Measurements from ENCODE around the gene CAPN10.
"Not testable (repeated sequence)": the region's sequence is repeated elsewhere in the genome, so short reads cannot be mapped to it uniquely, and the experiment has no call there.

CAPN10 gene

DNA sequence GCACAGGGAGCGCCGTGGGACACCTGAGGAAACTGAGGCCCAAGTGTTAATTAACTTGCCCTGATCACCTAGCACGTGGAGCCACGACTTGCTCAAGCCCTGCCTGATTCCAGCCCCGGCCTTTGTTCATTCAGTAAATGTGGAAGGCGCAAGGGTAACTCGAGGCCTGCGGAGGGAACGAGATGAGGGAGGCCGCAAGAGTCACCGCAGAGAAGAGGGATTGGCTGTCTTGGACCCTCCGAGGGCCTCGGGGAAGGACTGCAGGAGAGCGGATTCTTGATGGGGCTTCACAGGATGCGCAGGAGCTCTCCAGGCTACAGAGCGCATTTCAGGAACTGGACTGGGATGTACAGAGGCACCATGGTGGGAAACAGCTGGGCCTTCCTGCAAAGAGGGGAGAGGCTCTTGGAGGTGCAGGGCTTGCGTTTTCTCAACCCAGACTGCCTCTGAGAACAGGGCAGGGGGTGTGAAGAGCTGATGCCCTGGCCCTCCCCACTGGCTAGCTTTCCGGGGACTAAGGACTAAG is 28.2 kb upstream of the CAPN10 start:
- Histone ChIP-seq H3K27me3 (replicated peaks in 2 of 5; ENCODE audit: control insufficient read depth in 4 of 5, insufficient read depth in 5 of 5, low read length in 4 of 5) (no peaks in the 10 kb centered on the region), H3K4me3 (ENCODE audit: control insufficient read depth in 1 of 7, extremely low read depth in 1 of 7, insufficient read depth in 4 of 7, low read depth in 2 of 7, low read length in 6 of 7) (peak overlapping the region in 3 of 7 experiments; percentile 21 to 67 (median 61)), H3K4me1 (ENCODE audit: control extremely low read depth in 1 of 4, control insufficient read depth in 4 of 4, insufficient read depth in 4 of 4, low read length in 3 of 4) (peaks cover 5 to 45% (median 33%) of the 10 kb centered on the region in 4 experiments), H3K27ac (ENCODE audit: insufficient read depth in 1 of 2, low read depth in 1 of 2, low read length in 2 of 2, poor library complexity in 1 of 2, severe bottlenecking in 2 of 2) (no peak overlapping the region), H3K36me3 (ENCODE audit: control insufficient read depth in 4 of 4, insufficient read depth in 4 of 4, low read length in 3 of 4) (peaks cover 0 to 29% (median 9%) of the 10 kb centered on the region in 4 experiments), H3K9me3 (ENCODE audit: control extremely low read depth in 1 of 5, control insufficient read depth in 4 of 5, insufficient read depth in 2 of 5, low read depth in 1 of 5, low read length in 4 of 5) (no peaks in the 10 kb centered on the region)
- 87% methylated on average over 18 of the region's 18 CpGs for WGBS (ENCODE audit: insufficient coverage)
- POLR2A ChIA-PET = interaction anchor here (1.0 kb wide), 1 partner anchor 10 kb away, joined by 3 read pairs; the partner anchor contains the start of gene RNPEPL1
- CTCF ChIA-PET = interaction anchor here (1.4 kb wide), 1 partner anchor 28 kb away, joined by 4 read pairs; the partner anchor contains the start of gene CAPN10
- DNase-seq = no peak

DNA sequence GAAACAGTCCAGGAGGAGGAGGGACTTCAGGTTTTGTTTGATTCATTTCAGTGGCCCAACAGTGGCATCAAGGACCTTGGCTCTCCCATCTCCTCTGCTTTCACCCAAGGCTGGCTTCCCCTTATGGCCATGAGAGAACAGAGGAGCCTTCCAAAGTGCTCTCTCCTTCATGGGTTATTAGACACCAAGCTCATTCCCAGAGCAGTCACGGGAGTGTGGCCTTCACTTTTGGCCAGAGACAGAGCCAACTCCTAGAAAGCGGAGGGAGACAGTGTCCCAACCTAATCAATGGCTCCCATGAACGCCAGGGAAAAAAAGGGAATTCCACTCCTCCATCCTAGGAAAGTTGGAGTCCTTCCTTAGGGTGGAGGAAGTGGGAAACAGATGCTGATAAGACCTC is 27.2 kb upstream of the CAPN10 start:
- Histone ChIP-seq H3K9me3 (ENCODE audit: control extremely low read depth in 1 of 5, control insufficient read depth in 4 of 5, insufficient read depth in 2 of 5, low read depth in 1 of 5, low read length in 4 of 5) (no peaks in the 10 kb centered on the region), H3K4me1 (ENCODE audit: control extremely low read depth in 1 of 4, control insufficient read depth in 4 of 4, insufficient read depth in 4 of 4, low read length in 3 of 4) (peaks cover 9 to 54% (median 38%) of the 10 kb centered on the region in 4 experiments), H3K4me3 (ENCODE audit: control insufficient read depth in 1 of 7, extremely low read depth in 1 of 7, insufficient read depth in 4 of 7, low read depth in 2 of 7, low read length in 6 of 7) (peak overlapping the region in 4 of 7 experiments; percentile 64 to 81 (median 75)), H3K27ac (ENCODE audit: insufficient read depth in 1 of 2, low read depth in 1 of 2, low read length in 2 of 2, poor library complexity in 1 of 2, severe bottlenecking in 2 of 2) (no peak overlapping the region), H3K27me3 (replicated peaks in 2 of 5; ENCODE audit: control insufficient read depth in 4 of 5, insufficient read depth in 5 of 5, low read length in 4 of 5) (no peaks in the 10 kb centered on the region), H3K36me3 (ENCODE audit: control insufficient read depth in 4 of 4, insufficient read depth in 4 of 4, low read length in 3 of 4) (peaks cover 0 to 24% (median 6%) of the 10 kb centered on the region in 4 experiments)
- WGBS (ENCODE audit: insufficient coverage) = 100% methylated on average over 2 of the region's 3 CpGs
- no peak for DNase-seq
- CTCF ChIA-PET = interaction anchor here (1.0 kb wide), 1 partner anchor 45 kb away, joined by 3 read pairs; no protein-coding TSS in a partner anchor
- POLR2A ChIA-PET = no interaction called here

DNA sequence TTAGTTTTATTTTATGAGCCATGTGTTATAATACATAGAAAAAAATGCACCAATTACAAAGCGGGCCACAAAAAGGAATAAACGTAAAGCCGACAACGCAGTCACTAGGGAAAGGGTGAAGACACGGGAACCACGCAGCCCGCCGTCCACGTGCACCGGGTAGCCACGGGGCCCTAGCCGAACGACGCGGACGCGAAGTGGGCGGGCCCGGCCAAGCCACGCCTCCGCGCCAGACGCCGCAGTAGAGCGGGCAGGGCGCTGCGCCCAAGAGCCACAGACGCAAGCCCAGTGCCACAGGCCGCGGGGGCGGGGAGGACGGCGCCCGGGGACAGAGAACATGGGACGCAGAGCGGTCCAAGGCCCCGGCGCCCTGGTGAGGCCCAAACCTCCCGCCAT is 26.5 kb upstream of the CAPN10 start, which contains the start of gene DUSP28:
Gene DUSP28 (plus strand): TSS at position 274 of the 396 bp plus-strand sequence. CDS start 328 bp downstream, outside the sequence.
- ChIA-PET POLR2A (interaction anchor here (1.0 to 2.6 kb wide), 2 partner anchors 26 to 46 kb away, joined by 3 to 16 read pairs; partner anchors contain the start of gene CAPN10), CTCF (no interaction called here)
- Histone ChIP-seq H3K4me1 (ENCODE audit: control extremely low read depth in 1 of 4, control insufficient read depth in 4 of 4, insufficient read depth in 4 of 4, low read length in 3 of 4) (peaks cover 15 to 62% (median 46%) of the 10 kb centered on the region in 4 experiments), H3K9me3 (ENCODE audit: control extremely low read depth in 1 of 5, control insufficient read depth in 4 of 5, insufficient read depth in 2 of 5, low read depth in 1 of 5, low read length in 4 of 5) (no peaks in the 10 kb centered on the region), H3K4me3 (ENCODE audit: control insufficient read depth in 1 of 7, extremely low read depth in 1 of 7, insufficient read depth in 4 of 7, low read depth in 2 of 7, low read length in 6 of 7) (peak within 1 kb of the TSS; percentile 43 to 81 (median 75)), H3K27ac (ENCODE audit: insufficient read depth in 1 of 2, low read depth in 1 of 2, low read length in 2 of 2, poor library complexity in 1 of 2, severe bottlenecking in 2 of 2) (peak within 1 kb of the TSS; percentile 46 to 88), H3K27me3 (replicated peaks in 2 of 5; ENCODE audit: control insufficient read depth in 4 of 5, insufficient read depth in 5 of 5, low read length in 4 of 5) (no peaks in the 10 kb centered on the region), H3K36me3 (ENCODE audit: control insufficient read depth in 4 of 4, insufficient read depth in 4 of 4, low read length in 3 of 4) (peaks cover 0 to 19% (median 3%) of the 10 kb centered on the region in 4 experiments)
- DNase-seq = peak; percentile 88 to 94 (median 94)
- WGBS (ENCODE audit: insufficient coverage) = 0% methylated on average over 33 of the region's 39 CpGs

DNA sequence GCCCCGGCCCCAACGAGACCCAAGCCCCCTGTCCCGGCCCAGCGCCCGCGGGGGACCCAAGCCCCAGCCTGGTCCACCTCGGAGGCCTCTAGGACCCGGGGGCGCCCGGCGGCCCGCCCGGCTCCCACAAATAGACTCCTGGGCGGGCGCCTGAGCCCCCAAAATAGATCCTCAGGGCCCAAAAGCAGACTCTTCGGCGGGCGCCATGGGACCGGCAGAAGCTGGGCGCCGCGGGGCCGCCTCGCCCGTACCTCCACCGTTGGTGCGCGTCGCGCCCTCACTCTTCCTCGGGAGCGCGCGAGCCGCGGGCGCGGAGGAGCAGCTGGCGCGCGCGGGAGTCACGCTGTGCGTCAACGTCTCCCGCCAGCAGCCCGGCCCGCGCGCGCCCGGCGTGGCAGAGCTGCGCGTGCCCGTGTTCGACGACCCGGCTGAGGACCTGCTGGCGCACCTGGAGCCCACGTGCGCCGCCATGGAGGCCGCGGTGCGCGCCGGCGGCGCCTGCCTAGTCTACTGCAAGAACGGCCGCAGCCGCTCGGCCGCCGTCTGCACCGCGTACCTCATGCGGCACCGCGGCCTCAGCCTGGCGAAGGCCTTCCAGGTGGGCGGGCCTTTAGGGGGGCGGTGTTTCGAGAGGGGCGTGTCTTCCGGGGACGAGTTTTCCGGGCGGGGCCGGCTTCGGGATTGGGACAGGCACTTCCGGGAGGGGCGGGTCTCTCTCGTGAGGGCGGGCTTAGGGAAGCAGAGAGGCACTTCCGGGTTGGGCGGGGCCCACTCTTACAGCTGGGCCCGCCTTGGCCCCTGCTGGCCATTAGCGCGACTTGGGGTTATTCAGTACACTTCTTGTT is 25.8 kb upstream of the CAPN10 start:
- DNase-seq = peak; percentile 97 to 99 (median 98)
- peak overlapping the region; percentile 46 to 88 for H3K27ac ChIP-seq (ENCODE audit: insufficient read depth in 1 of 2, low read depth in 1 of 2, low read length in 2 of 2, poor library complexity in 1 of 2, severe bottlenecking in 2 of 2)
- H3K9me3 ChIP-seq (ENCODE audit: control extremely low read depth in 1 of 5, control insufficient read depth in 4 of 5, insufficient read depth in 2 of 5, low read depth in 1 of 5, low read length in 4 of 5) = no peaks in the 10 kb centered on the region
- WGBS (ENCODE audit: insufficient coverage) = under 1% methylated on average over 97 of the region's 101 CpGs
- H3K4me1 ChIP-seq (ENCODE audit: control extremely low read depth in 1 of 4, control insufficient read depth in 4 of 4, insufficient read depth in 4 of 4, low read length in 3 of 4) = peaks cover 16 to 68% (median 52%) of the 10 kb centered on the region in 4 experiments
- H3K36me3 ChIP-seq (ENCODE audit: control insufficient read depth in 4 of 4, insufficient read depth in 4 of 4, low read length in 3 of 4) = peaks cover 0 to 19% (median 1%) of the 10 kb centered on the region in 4 experiments
- ChIA-PET POLR2A (interaction anchor here (0.6 to 2.6 kb wide), 3 partner anchors 25 to 47 kb away, joined by 3 to 16 read pairs (median 3); partner anchors contain the start of gene CAPN10), CTCF (interaction anchor here (1.1 kb wide), 1 partner anchor 26 kb away, joined by 6 read pairs; the partner anchor contains the start of gene CAPN10)
- H3K4me3 ChIP-seq (ENCODE audit: control insufficient read depth in 1 of 7, extremely low read depth in 1 of 7, insufficient read depth in 4 of 7, low read depth in 2 of 7, low read length in 6 of 7) = peak overlapping the region; percentile 43 to 81 (median 75)
- no peaks in the 10 kb centered on the region for H3K27me3 ChIP-seq (replicated peaks in 2 of 5; ENCODE audit: control insufficient read depth in 4 of 5, insufficient read depth in 5 of 5, low read length in 4 of 5)

DNA sequence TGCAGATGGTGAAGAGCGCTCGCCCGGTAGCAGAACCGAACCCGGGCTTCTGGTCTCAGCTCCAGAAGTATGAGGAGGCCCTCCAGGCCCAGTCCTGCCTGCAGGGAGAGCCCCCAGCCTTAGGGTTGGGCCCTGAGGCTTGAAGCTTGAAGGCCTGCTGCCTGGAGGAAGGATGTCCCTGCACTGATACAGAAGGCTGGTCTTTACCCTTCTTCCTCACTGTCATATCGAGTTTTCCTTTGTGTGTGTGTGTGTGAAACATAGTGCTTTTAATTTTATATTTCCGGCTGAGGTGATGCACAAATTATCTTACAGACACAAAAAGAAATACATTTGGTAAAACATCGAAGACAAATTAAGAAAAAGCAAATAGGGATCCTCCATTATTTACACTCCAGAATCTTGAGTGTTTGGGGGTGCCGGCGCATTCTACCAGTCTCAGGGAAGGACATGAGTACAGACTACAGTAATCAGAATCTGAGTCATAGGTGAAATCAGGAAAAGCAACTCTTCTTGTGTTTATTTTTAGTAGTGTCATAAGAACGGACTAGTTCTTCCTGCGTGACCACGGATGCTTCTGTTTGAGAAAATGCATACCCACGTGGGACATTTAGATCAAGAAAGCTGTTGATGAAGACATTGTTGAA is 25.1 kb upstream of the CAPN10 start:
- Histone ChIP-seq H3K36me3 (ENCODE audit: control insufficient read depth in 4 of 4, insufficient read depth in 4 of 4, low read length in 3 of 4) (peaks cover 0 to 15% (median 1%) of the 10 kb centered on the region in 4 experiments), H3K4me1 (ENCODE audit: control extremely low read depth in 1 of 4, control insufficient read depth in 4 of 4, insufficient read depth in 4 of 4, low read length in 3 of 4) (peaks cover 16 to 73% (median 58%) of the 10 kb centered on the region in 4 experiments)
- WGBS (ENCODE audit: insufficient coverage) = 35% methylated on average over 11 of the region's 14 CpGs

DNA sequence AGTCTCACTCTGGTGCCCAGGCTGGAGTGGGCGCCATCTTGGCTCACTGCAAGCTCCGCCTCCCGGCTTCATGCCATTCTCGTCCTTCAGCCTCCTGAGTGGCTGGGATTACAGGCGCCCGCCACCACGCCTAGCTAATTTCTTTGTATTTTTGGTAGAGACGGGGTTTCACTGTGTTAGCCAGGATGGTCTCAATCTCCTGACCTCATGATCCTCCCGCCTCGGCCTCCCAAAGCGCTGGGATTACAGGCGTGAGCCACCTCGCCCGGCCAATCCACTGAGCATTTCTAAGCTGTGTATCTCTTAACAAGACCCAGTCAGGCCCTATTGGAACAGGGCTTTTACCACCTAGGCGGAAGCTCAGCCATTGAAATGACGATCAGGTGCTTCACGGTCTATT is 23.3 kb upstream of the CAPN10 start:
- H3K27ac ChIP-seq (ENCODE audit: insufficient read depth in 1 of 2, low read depth in 1 of 2, low read length in 2 of 2, poor library complexity in 1 of 2, severe bottlenecking in 2 of 2); DNase-seq; H3K9me3 ChIP-seq (ENCODE audit: control extremely low read depth in 1 of 5, control insufficient read depth in 4 of 5, insufficient read depth in 2 of 5, low read depth in 1 of 5, low read length in 4 of 5); H3K27me3 ChIP-seq (replicated peaks in 2 of 5; ENCODE audit: control insufficient read depth in 4 of 5, insufficient read depth in 5 of 5, low read length in 4 of 5); H3K4me3 ChIP-seq (ENCODE audit: control insufficient read depth in 1 of 7, extremely low read depth in 1 of 7, insufficient read depth in 4 of 7, low read depth in 2 of 7, low read length in 6 of 7): not testable (repeated sequence)
- 96% methylated on average over 17 of the region's 17 CpGs for WGBS (ENCODE audit: insufficient coverage)
- H3K36me3 ChIP-seq (ENCODE audit: control insufficient read depth in 4 of 4, insufficient read depth in 4 of 4, low read length in 3 of 4) = peaks cover 0 to 11% (median 1%) of the 10 kb centered on the region in 4 experiments
- ChIA-PET POLR2A (interaction anchor here (0.7 kb wide), 1 partner anchor 10 kb away, joined by 4 read pairs; no protein-coding TSS in a partner anchor), CTCF (interaction anchor here (1.2 kb wide), 1 partner anchor 31 kb away, joined by 3 read pairs; no protein-coding TSS in a partner anchor)
- peaks cover 18 to 76% (median 66%) of the 10 kb centered on the region in 4 experiments for H3K4me1 ChIP-seq (ENCODE audit: control extremely low read depth in 1 of 4, control insufficient read depth in 4 of 4, insufficient read depth in 4 of 4, low read length in 3 of 4)

More for the DNA sequence above, 25.1 kb upstream of the CAPN10 start:
- POLR2A ChIA-PET = interaction anchor here (1.0 to 2.6 kb wide), 2 partner anchors 25 to 47 kb away, joined by 3 to 16 read pairs; partner anchors contain the start of gene CAPN10
- no peaks in the 10 kb centered on the region for H3K27me3 ChIP-seq (replicated peaks in 2 of 5; ENCODE audit: control insufficient read depth in 4 of 5, insufficient read depth in 5 of 5, low read length in 4 of 5)
- DNase-seq = peak in 1 of 3 donors; percentile 34
- no peaks in the 10 kb centered on the region for H3K9me3 ChIP-seq (ENCODE audit: control extremely low read depth in 1 of 5, control insufficient read depth in 4 of 5, insufficient read depth in 2 of 5, low read depth in 1 of 5, low read length in 4 of 5)
- H3K4me3 ChIP-seq (ENCODE audit: control insufficient read depth in 1 of 7, extremely low read depth in 1 of 7, insufficient read depth in 4 of 7, low read depth in 2 of 7, low read length in 6 of 7) = peak overlapping the region; percentile 43 to 81 (median 75)
- H3K27ac ChIP-seq (ENCODE audit: insufficient read depth in 1 of 2, low read depth in 1 of 2, low read length in 2 of 2, poor library complexity in 1 of 2, severe bottlenecking in 2 of 2) = peak overlapping the region in 1 of 2 experiments; percentile 88
- CTCF ChIA-PET = interaction anchor here (1.1 kb wide), 1 partner anchor 26 kb away, joined by 6 read pairs; the partner anchor contains the start of gene CAPN10

Data from common myeloid progenitor, CD34-positive (primary cell).